Dedifferentiated amniotic fluid mesenchymal stem cell (primary cell): ENCODE data around the gene MXRA7.
A peak's percentile ranks its signal among the peaks of the same experiment; 100 is the strongest.

Source experiments
- DNase-seq: peaks from one replicate; pipeline ENCODE4 v3.0.0-alpha.2; 2016; ENCODE audit errors: extremely low spot score

MXRA7 gene

GRCh38 chr17:76696763-76697701, 13.7 kb downstream of the MXRA7 start:
- DNase-seq: no peak

GRCh38 chr17:76695059-76695831, 15.5 kb downstream of the MXRA7 start:
- no peak for DNase-seq

GRCh38 chr17:76691379-76692191, 19.2 kb downstream of the MXRA7 start:
- DNase-seq: no peak

- no peak for DNase-seq
Measured at GRCh38 chr17:76690596-76691280, 20.0 kb downstream of the MXRA7 start.

- no peak for DNase-seq
Measured at GRCh38 chr17:76689859-76690258, 20.9 kb downstream of the MXRA7 start.

- no peak for DNase-seq
Measured at GRCh38 chr17:76688165-76688622, 22.6 kb downstream of the MXRA7 start.

- peak; percentile 64 for DNase-seq
Measured at GRCh38 chr17:76687298-76688164, 23.2 kb downstream of the MXRA7 start.

- DNase-seq: no peak
Measured at GRCh38 chr17:76686538-76687297, 24.0 kb downstream of the MXRA7 start.

- no peak for DNase-seq
Measured at GRCh38 chr17:76685846-76686245, 24.9 kb downstream of the MXRA7 start.

- DNase-seq: no peak
Measured at GRCh38 chr17:76685366-76685765, 25.4 kb downstream of the MXRA7 start.

- no peak for DNase-seq
Measured at GRCh38 chr17:76684756-76685155, 26.0 kb downstream of the MXRA7 start.

GRCh38 chr17:76683921-76684745, 26.6 kb downstream of the MXRA7 start:
- DNase-seq: no peak

GRCh38 chr17:76683011-76683755, 27.6 kb downstream of the MXRA7 start:
- no peak for DNase-seq

GRCh38 chr17:76682296-76682695, 28.5 kb downstream of the MXRA7 start:
- no peak for DNase-seq

GRCh38 chr17:76681222-76682137, 29.3 kb downstream of the MXRA7 start:
- DNase-seq: no peak

GRCh38 chr17:76679239-76679638, 31.5 kb downstream of the MXRA7 start:
- DNase-seq: no peak

- no peak for DNase-seq
Measured at GRCh38 chr17:76678330-76678729, 32.4 kb downstream of the MXRA7 start.
